Activated B cell treated with CpG ODN at 0.5 μM for 24 hours (primary cell): ENCODE measurements around the gene KDELR3. TPM values are rescaled to one million over a fixed set of nuclear protein-coding genes. Genes with fewer than 3 reads are reported as not detected.
A peak's percentile ranks its signal among the peaks of the same experiment; 100 is the strongest.

Experiments used
- ATAC-seq: fragments of 200-7000 bp; cut with Tn5 transposase; one replicate; pipeline ENCODE4 v1.10.0; 2021; ENCODE audit warnings: low read depth, mild to moderate bottlenecking, moderate library complexity
- CTCF ChIA-PET: fragments of 350-600 bp; sonication (Branson Sonifier 250); formaldehyde crosslinking; loops from one replicate; lab custom pipeline; 2021; ENCODE audit warnings: antibody characterized with exemption; lab: Charles Lee
- POLR2A ChIA-PET: fragments of 350-600 bp; sonication (Branson Sonifier 250); formaldehyde crosslinking; loops from one replicate; lab custom pipeline; 2021; ENCODE audit warnings: antibody characterized with exemption; lab: Charles Lee
- DNase-seq: peaks from one replicate; pipeline ENCODE4 v3.0.0; 2022
- H3K27ac Mint-ChIP-seq: one replicate; pipeline ENCODE4 v1.8.0; 2020; ENCODE audit warnings: mixed read lengths
- H3K27me3 Mint-ChIP-seq: one replicate; pipeline ENCODE4 v1.8.0; 2021; ENCODE audit warnings: mixed read lengths
- H3K36me3 Mint-ChIP-seq: one replicate; pipeline ENCODE4 v1.8.0; 2021; ENCODE audit warnings: low read depth, mixed read lengths
- H3K4me1 Mint-ChIP-seq: one replicate; pipeline ENCODE4 v1.8.0; 2021; ENCODE audit warnings: mixed read lengths
- H3K4me3 Mint-ChIP-seq: one replicate; pipeline ENCODE4 v1.8.0; 2020; ENCODE audit warnings: mild to moderate bottlenecking, mixed read lengths
- H3K9me3 Mint-ChIP-seq: one replicate; pipeline ENCODE4 v1.8.0; 2020; ENCODE audit warnings: mixed read lengths
- CTCF ChIP-seq: fragments of 200-600 bp; IDR thresholded peaks from one replicate; pipeline ENCODE4 v1.8.0; 2022; ENCODE audit warnings: antibody characterized with exemption, mild to moderate bottlenecking
- intact Hi-C: fragments of 100-400 bp; cut with micrococcal nuclease; formaldehyde crosslinking; loops from one replicate; pipeline ENCODE4 v1.15.1; 2024
- total RNA-seq: library from RNA; stranded (reverse); gene quantifications from 2 replicates; pipeline ENCODE4 v1.2.3, GENCODE V29; 2022

KDELR3 gene
- total RNA-seq, 1 donor from 2014 or later: not detected

GRCh38 chr22:38497869-38498268 lies 30.0 kb downstream of the KDELR3 start:
- intact Hi-C loops: no loop called here
- POLR2A ChIA-PET: interaction anchor here (0.6 to 1.8 kb wide), 5 partner anchors 8 to 788 kb away, joined by 3 to 6 read pairs (median 5); partner anchors contain the start of gene KDELR3
- no peak overlapping the region for H3K27ac Mint-ChIP-seq
- H3K36me3 Mint-ChIP-seq: peaks cover 89% of the 10 kb centered on the region
- TF ChIP-seq CTCF: no peak
- ATAC-seq (no peak), DNase-seq (no peak)
- H3K27me3 Mint-ChIP-seq: no peaks in the 10 kb centered on the region
- no peak overlapping the region for H3K4me3 Mint-ChIP-seq
- H3K4me1 Mint-ChIP-seq: peaks cover 24% of the 10 kb centered on the region
- CTCF ChIA-PET: no interaction called here
- no peaks in the 10 kb centered on the region for H3K9me3 Mint-ChIP-seq

GRCh38 chr22:38501797-38502672 lies 34.1 kb downstream of the KDELR3 start:
- H3K4me1 Mint-ChIP-seq: peaks cover 51% of the 10 kb centered on the region
- no peaks in the 10 kb centered on the region for H3K27me3 Mint-ChIP-seq
- H3K9me3 Mint-ChIP-seq: no peaks in the 10 kb centered on the region
- ChIA-PET POLR2A (interaction anchor here (0.5 to 1.7 kb wide), 11 partner anchors 9 to 450 kb away, joined by 3 to 8 read pairs (median 3); partner anchors contain the start of genes CBY1 and FAM227A), CTCF (interaction anchor here (1.6 to 1.9 kb wide), 2 partner anchors 69 to 450 kb away, joined by 6 to 7 read pairs; no protein-coding TSS in a partner anchor)
- no peak for DNase-seq
- no peak for TF ChIP-seq CTCF
- intact Hi-C loops: no loop called here
- peaks cover 85% of the 10 kb centered on the region for H3K36me3 Mint-ChIP-seq
- H3K27ac Mint-ChIP-seq: no peak overlapping the region
- no peak for ATAC-seq
- H3K4me3 Mint-ChIP-seq: peak overlapping the region; percentile 93

- H3K4me1 Mint-ChIP-seq: peaks cover 51% of the 10 kb centered on the region
- peak overlapping the region; percentile 93 for H3K4me3 Mint-ChIP-seq
- H3K27me3 Mint-ChIP-seq: no peaks in the 10 kb centered on the region
- H3K9me3 Mint-ChIP-seq: no peaks in the 10 kb centered on the region
- ChIA-PET POLR2A (interaction anchor here (0.9 to 1.7 kb wide), 8 partner anchors 8 to 154 kb away, joined by 3 to 8 read pairs (median 5); partner anchors contain the start of genes CBY1 and FAM227A), CTCF (interaction anchor here (1.6 to 1.9 kb wide), 2 partner anchors 68 to 451 kb away, joined by 6 to 7 read pairs; no protein-coding TSS in a partner anchor)
- peak overlapping the region; percentile 36 for H3K27ac Mint-ChIP-seq
- ATAC-seq: no peak
- TF ChIP-seq CTCF: no peak
- peaks cover 80% of the 10 kb centered on the region for H3K36me3 Mint-ChIP-seq
- intact Hi-C loops: no loop called here
- DNase-seq: no peak
Measured at GRCh38 chr22:38503021-38503420, 35.1 kb downstream of the KDELR3 start.

GRCh38 chr22:38504731-38505540 lies 37.0 kb downstream of the KDELR3 start:
- ATAC-seq (no peak), DNase-seq (peak; percentile 40)
- TF ChIP-seq CTCF: no peak
- peak overlapping the region; percentile 94 for H3K27ac Mint-ChIP-seq
- H3K4me3 Mint-ChIP-seq: peak overlapping the region; percentile 93
- peaks cover 48% of the 10 kb centered on the region for H3K4me1 Mint-ChIP-seq
- H3K36me3 Mint-ChIP-seq: peaks cover 61% of the 10 kb centered on the region
- ChIA-PET POLR2A (no interaction called here), CTCF (no interaction called here)
- intact Hi-C loops: loop anchor here (2.0 to 5.0 kb wide), 2 partner anchors 14 to 188 kb away; partner anchors contain the start of gene CSNK1E
- no peaks in the 10 kb centered on the region for H3K27me3 Mint-ChIP-seq
- no peaks in the 10 kb centered on the region for H3K9me3 Mint-ChIP-seq
